HG03060 (cell line): Measurements from ENCODE around the gene GSPT2.
"Not testable (repeated sequence)": the region's sequence is repeated elsewhere in the genome, so short reads cannot be mapped to it uniquely, and the experiment has no call there.

Experiments used
- ATAC-seq: cut with Tn5 transposase; IDR thresholded peaks from one replicate; pipeline ENCODE4 v1.9.1; 2021; ENCODE audit warnings: low read depth, moderate number of reproducible peaks; ENCODE audit not compliant: unreplicated experiment

The GSPT2 gene

GRCh38 chrX:51743179-51743957 is at the start of gene GSPT2:
GSPT2 (plus strand) TSS chrX:51743442; CDS start chrX:51743627, 185 bp downstream.
- ATAC-seq = peak; percentile 80

GRCh38 chrX:51694254-51694653 is 49.0 kb upstream of the GSPT2 start:
- ATAC-seq = no peak

- no peak for ATAC-seq
These were observed 45.8 kb upstream of the GSPT2 start for GRCh38 chrX:51697397-51697796.

GRCh38 chrX:51710277-51711164 is 32.7 kb upstream of the GSPT2 start, which contains the start of gene CENPVL1:
CENPVL1 (plus strand) TSS chrX:51710512; CDS start chrX:51710512, 0 bp downstream.
- ATAC-seq = not testable (repeated sequence)

- not testable (repeated sequence) for ATAC-seq
These were observed 30.1 kb upstream of the GSPT2 start for GRCh38 chrX:51712943-51713647.

- no peak for ATAC-seq
These were observed 15.0 kb upstream of the GSPT2 start for GRCh38 chrX:51728202-51728601.

GRCh38 chrX:51737091-51737490 is 6.2 kb upstream of the GSPT2 start:
- ATAC-seq = no peak

GRCh38 chrX:51742586-51742985 is 656 bp upstream of the GSPT2 start:
- no peak for ATAC-seq

- no peak for ATAC-seq
These were observed 4.4 kb downstream of the GSPT2 start for GRCh38 chrX:51747671-51748070.

GRCh38 chrX:51759055-51759839 is 16.0 kb downstream of the GSPT2 start:
- no peak for ATAC-seq

- ATAC-seq = no peak
These were observed 17.4 kb downstream of the GSPT2 start for GRCh38 chrX:51760657-51761056.

- ATAC-seq = no peak
These were observed 23.3 kb downstream of the GSPT2 start for GRCh38 chrX:51766546-51766945.

GRCh38 chrX:51776851-51777250 is 33.6 kb downstream of the GSPT2 start:
- no peak for ATAC-seq

GRCh38 chrX:51779306-51779705 is 36.1 kb downstream of the GSPT2 start:
- no peak for ATAC-seq

- ATAC-seq = no peak
These were observed 51.9 kb downstream of the GSPT2 start for GRCh38 chrX:51795136-51795535.
